ENCODE measurements around the gene NSMF.

Gene NSMF

DNA sequence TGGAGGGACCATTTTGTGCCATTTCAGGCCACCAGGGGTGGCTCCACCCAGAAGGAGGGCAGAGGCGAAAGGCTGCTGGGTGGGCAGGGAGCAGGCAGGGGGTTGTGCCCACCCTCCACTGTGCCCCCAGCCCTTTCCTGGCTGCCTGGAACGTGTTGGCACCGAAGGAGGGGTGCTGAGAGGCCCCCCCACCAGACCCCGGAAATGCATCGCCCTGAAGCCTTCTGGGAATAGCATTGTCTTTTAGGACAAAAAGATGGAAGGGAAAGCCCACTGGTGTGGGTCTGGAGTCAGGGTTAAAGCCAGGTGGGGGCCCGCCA lies 30.9 kb downstream of the NSMF start:
- TF ChIP-seq, protein P1, sequence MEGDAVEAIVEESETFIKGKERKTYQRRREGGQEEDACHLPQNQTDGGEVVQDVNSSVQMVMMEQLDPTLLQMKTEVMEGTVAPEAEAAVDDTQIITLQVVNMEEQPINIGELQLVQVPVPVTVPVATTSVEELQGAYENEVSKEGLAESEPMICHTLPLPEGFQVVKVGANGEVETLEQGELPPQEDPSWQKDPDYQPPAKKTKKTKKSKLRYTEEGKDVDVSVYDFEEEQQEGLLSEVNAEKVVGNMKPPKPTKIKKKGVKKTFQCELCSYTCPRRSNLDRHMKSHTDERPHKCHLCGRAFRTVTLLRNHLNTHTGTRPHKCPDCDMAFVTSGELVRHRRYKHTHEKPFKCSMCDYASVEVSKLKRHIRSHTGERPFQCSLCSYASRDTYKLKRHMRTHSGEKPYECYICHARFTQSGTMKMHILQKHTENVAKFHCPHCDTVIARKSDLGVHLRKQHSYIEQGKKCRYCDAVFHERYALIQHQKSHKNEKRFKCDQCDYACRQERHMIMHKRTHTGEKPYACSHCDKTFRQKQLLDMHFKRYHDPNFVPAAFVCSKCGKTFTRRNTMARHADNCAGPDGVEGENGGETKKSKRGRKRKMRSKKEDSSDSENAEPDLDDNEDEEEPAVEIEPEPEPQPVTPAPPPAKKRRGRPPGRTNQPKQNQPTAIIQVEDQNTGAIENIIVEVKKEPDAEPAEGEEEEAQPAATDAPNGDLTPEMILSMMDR (IDR thresholded peaks at IDR 0.05; ENCODE audit: low read depth, low read length): no peak
- H3K36me3 ChIP-seq: no peaks in the 10 kb centered on the region
- H3K27me3 ChIP-seq: no peaks in the 10 kb centered on the region
- H3K9me3 ChIP-seq: no peaks in the 10 kb centered on the region
- H3K4me1 ChIP-seq: peaks cover 10% of the 10 kb centered on the region
- no peak for DNase-seq
- no peak overlapping the region for H3K4me3 ChIP-seq (ENCODE audit: low read depth, low read length)

DNA sequence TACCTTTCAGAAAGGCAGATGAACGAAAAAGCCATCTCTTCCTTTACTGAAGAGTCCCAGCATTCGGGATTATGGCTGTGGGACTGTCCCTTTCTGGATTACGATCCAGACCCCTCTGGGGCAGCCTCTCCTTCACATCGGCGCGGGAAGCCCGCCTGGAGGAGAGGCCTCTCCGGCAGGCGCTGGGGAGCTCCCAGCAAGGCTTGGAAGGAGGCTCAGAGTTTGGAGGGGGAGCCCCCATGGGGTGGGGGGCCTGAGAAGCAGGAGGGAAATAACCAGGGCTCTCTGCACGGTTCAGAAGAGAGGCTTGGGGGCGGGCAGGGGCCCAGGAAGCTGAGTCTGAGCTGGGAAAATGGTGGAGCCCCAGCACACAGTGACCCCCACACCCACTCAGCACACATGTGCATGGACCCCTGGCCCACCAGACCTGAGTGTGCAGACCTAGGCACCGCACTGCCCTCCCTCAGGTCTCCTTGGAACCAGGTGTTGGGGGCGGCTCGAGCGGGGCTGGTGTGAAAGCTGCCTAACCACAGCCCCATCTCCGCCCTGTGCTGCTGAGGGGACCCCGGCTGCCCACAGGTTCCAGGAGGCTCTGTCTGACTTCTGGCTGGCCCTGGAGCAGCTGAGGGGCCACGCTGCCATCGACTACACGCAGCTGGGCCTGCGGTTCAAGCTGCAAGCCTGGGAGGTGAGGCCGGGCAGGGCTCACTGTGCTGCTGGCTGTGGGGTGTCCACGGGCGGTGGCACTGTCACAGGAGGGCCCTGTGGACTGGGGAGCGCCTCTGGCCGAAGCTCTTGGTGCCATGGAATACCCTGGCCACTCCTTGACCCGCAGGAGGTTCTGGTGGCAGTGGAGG lies 31.5 kb downstream of the NSMF start:
- peak; percentile 11 for DNase-seq
- H3K4me1 ChIP-seq: peaks cover 10% of the 10 kb centered on the region
- H3K4me3 ChIP-seq (ENCODE audit: low read depth, low read length): no peak overlapping the region
- H3K27me3 ChIP-seq: no peaks in the 10 kb centered on the region
- TF ChIP-seq, protein P1 (IDR thresholded peaks at IDR 0.05; ENCODE audit: low read depth, low read length): no peak
- no peaks in the 10 kb centered on the region for H3K36me3 ChIP-seq
- H3K9me3 ChIP-seq: no peaks in the 10 kb centered on the region

DNA sequence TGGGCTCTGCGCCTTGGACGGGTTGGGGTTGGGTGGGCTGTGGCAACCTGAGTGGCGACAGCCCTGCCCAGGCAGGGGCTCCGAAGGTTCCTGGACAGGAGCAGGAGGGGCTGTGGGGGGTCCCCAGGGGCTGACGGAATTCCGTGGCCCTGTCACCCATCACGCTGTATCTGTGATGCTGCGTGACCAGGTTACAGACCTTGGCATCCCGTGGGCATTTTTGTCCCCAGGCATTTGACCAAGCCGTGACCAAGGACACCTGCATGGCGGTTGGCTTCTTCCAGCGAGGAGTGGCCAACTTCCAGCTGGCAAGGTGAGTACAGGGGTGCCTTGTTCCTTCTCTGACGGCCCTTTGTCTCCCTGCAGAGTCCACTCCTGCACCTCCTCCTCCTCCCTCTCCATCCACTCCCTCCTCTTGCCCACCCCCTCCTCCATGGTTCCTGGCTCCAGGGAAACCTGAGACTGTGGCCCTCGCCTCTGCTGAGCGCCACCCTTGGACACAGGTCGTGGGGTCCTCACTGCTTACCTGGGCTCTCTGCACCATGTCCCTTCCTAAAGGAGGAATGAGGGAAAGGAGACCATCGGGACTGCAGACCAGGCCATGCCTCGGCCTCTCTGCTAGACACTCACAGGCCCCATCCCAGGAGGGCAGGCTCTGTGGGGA lies 33.0 kb downstream of the NSMF start:
- Histone ChIP-seq H3K9me3 (no peaks in the 10 kb centered on the region), H3K4me1 (peaks cover 10% of the 10 kb centered on the region), H3K4me3 (ENCODE audit: low read depth, low read length) (no peak overlapping the region), H3K27me3 (no peaks in the 10 kb centered on the region), H3K36me3 (no peaks in the 10 kb centered on the region)
- TF ChIP-seq, protein P1 (IDR thresholded peaks at IDR 0.05; ENCODE audit: low read depth, low read length): no peak
- DNase-seq: peak; percentile 8

DNA sequence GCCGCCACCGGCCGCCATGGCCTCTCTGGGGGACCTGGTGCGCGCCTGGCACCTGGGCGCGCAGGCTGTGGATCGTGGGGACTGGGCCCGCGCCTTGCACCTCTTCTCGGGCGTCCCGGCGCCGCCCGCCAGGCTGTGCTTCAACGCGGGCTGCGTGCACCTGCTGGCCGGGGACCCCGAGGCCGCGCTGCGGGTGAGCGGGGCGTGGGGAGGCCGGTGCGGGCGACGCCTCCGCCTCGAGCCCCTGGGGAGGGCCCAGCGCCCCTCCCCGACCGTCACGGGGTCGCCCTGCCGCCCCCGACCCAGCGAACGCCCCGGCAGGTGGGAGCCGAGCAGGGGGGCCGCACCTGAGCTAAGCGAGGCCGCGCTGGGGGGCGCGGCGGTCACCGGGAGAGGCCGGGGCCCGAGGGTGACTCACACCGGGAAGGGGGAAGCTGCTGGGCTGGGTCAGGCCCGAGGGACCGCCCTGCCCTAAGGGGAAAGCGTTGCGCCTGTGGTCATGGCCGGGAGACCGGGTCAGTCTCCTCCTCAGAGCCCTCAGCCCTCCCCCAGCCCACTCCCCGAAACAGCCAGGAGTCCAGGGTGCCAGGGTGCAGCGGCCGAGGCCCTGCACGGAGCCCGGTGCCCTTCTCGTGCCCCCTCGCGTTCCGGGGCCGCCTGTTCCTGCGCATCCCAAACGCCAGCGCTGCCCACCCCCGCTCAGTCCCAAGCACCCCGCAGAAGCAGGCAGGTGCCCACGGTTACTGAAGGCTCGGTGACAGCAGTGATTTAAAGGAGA lies 35.4 kb downstream of the NSMF start:
- Histone ChIP-seq H3K4me3 (ENCODE audit: low read depth, low read length) (no peak overlapping the region), H3K27me3 (no peaks in the 10 kb centered on the region), H3K4me1 (peaks cover 10% of the 10 kb centered on the region), H3K9me3 (no peaks in the 10 kb centered on the region), H3K36me3 (no peaks in the 10 kb centered on the region)
- peak; percentile 8 for DNase-seq
- TF ChIP-seq, protein P1 (IDR thresholded peaks at IDR 0.05; ENCODE audit: low read depth, low read length): no peak

DNA sequence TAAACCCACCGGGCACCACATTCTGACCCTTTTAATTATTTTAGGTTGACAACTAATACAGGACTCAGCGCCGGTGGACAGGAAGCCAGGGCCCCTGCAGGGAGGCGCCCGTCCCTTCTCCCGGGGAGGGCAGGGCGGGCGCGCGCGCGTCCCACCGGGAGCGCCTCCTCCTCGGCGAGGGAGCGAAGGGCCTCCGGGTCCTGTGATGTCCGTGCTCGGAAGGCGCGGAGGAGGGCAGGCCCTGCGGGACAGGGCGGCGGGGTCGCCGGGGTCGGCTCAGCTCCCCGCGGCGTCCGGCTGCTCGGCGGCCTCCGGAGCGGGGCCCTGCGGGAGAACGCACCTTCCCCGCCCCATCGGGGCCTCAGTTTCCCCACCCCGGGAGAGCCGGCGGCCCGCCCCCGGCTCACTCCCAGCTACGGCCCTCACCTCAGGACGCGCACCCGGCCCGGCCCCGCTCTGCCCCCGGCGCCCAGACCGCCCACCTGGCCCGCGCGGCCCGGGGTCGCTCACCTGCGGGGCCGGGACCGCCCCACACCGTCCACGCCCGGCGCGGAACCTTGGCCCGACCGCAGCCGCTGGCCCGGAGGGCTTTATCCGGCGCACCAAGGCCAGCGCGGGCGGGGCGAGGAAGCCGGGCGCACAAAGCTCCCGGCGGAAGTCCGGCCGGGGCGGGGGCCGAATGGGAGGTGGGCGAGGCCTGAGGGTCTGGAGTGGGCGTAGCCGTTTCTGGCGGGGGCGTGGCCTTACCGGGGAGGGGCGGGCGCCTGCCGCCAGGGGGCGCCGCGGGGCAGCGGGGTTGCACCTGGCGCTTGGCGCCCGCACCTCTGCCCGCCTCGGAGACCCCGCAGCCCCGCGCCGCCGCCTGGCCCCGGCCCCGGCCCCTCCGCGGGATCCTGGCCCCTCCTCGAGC lies 36.3 kb downstream of the NSMF start, which contains the start of the genes EXD3 and NOXA1:
Gene EXD3 (minus strand): TSS at position 559 of the 910 bp plus-strand sequence. CDS start 27,805 bp downstream, outside the sequence.
Gene NOXA1 (plus strand): TSS at position 790 of the 910 bp plus-strand sequence. CDS start 137 bp downstream, outside the sequence.
- H3K4me1 ChIP-seq: peaks cover 10% of the 10 kb centered on the region
- no peaks in the 10 kb centered on the region for H3K36me3 ChIP-seq
- H3K9me3 ChIP-seq: no peaks in the 10 kb centered on the region
- H3K4me3 ChIP-seq (ENCODE audit: low read depth, low read length): peak within 1 kb of the TSS; percentile 88
- DNase-seq: peak; percentile 98
- H3K27me3 ChIP-seq: no peaks in the 10 kb centered on the region
- TF ChIP-seq, protein P1 (IDR thresholded peaks at IDR 0.05; ENCODE audit: low read depth, low read length): peak; percentile 50

All from BE2C (cell line).